GM21737 (cell line): ENCODE data around the gene TMEM242.
A peak's percentile ranks its signal among the peaks of the same experiment; 100 is the strongest.
"Not testable (repeated sequence)": the region's sequence is repeated elsewhere in the genome, so short reads cannot be mapped to it uniquely, and the experiment has no call there.

Experiments used
- ATAC-seq: cut with Tn5 transposase; IDR thresholded peaks from one replicate; pipeline ENCODE4 v1.9.1; 2021; ENCODE audit warnings: mild to moderate bottlenecking, moderate library complexity; ENCODE audit not compliant: unreplicated experiment

The TMEM242 gene

GRCh38 chr6:157325069-157325805, 1.9 kb upstream of the TMEM242 start:
- ATAC-seq: no peak

- peak; percentile 39 for ATAC-seq
Observed at GRCh38 chr6:157323966-157324300, 614 bp upstream of the TMEM242 start.

GRCh38 chr6:157322792-157323254, 496 bp downstream of the TMEM242 start:
- ATAC-seq: no peak

GRCh38 chr6:157316871-157317814, 6.2 kb downstream of the TMEM242 start:
- no peak for ATAC-seq

- ATAC-seq: peak; percentile 64
Observed at GRCh38 chr6:157314705-157315321, 8.5 kb downstream of the TMEM242 start.

GRCh38 chr6:157313531-157314467, 9.5 kb downstream of the TMEM242 start:
- ATAC-seq: no peak

GRCh38 chr6:157312757-157313156, 10.6 kb downstream of the TMEM242 start:
- ATAC-seq: no peak

GRCh38 chr6:157310693-157311092, 12.6 kb downstream of the TMEM242 start:
- not testable (repeated sequence) for ATAC-seq

GRCh38 chr6:157307661-157308060, 15.7 kb downstream of the TMEM242 start:
- no peak for ATAC-seq

- ATAC-seq: no peak
Observed at GRCh38 chr6:157305670-157306653, 17.4 kb downstream of the TMEM242 start.

GRCh38 chr6:157304899-157305663, 18.2 kb downstream of the TMEM242 start:
- no peak for ATAC-seq

- ATAC-seq: no peak
Observed at GRCh38 chr6:157302736-157303135, 20.6 kb downstream of the TMEM242 start.

GRCh38 chr6:157300436-157300835, 22.9 kb downstream of the TMEM242 start:
- ATAC-seq: no peak

GRCh38 chr6:157300006-157300405, 23.3 kb downstream of the TMEM242 start:
- no peak for ATAC-seq

- ATAC-seq: no peak
Observed at GRCh38 chr6:157298216-157298724, 25.0 kb downstream of the TMEM242 start.

GRCh38 chr6:157294654-157295053, 28.7 kb downstream of the TMEM242 start:
- ATAC-seq: no peak

- ATAC-seq: no peak
Observed at GRCh38 chr6:157293780-157294179, 29.5 kb downstream of the TMEM242 start.

GRCh38 chr6:157292202-157292601, 31.1 kb downstream of the TMEM242 start:
- ATAC-seq: no peak
